Ishikawa (cell line): ENCODE measurements around the gene TOR4A.

Source experiments
- FOXM1 ChIP-seq: IDR thresholded peaks from 2 replicates; pipeline ENCODE4 v1.6.1; 2012; ENCODE audit warnings: low read depth, borderline replicate concordance
- MAX ChIP-seq: IDR thresholded peaks from 2 replicates; pipeline ENCODE4 v1.6.1; 2012
- RAD21 ChIP-seq: IDR thresholded peaks from 2 replicates; pipeline ENCODE4 v1.6.1; 2012; ENCODE audit warnings: low read depth
- YY1 ChIP-seq: IDR thresholded peaks from 2 replicates; pipeline ENCODE4 v1.6.1; 2012; ENCODE audit warnings: low read depth
- ZBTB7A ChIP-seq: IDR thresholded peaks from 2 replicates; pipeline ENCODE4 v1.6.1; 2012; ENCODE audit warnings: low read depth

- no peak for TF ChIP-seq RAD21
- no peak for TF ChIP-seq YY1
- no peak for TF ChIP-seq MAX
- no peak for TF ChIP-seq FOXM1
- no peak for TF ChIP-seq ZBTB7A
Measured at GRCh38 chr9:137256362-137256761, 21.2 kb upstream of the TOR4A start.
